NCI-H2171 (cell line): ENCODE data around the gene SYNE1.
A peak's percentile ranks its signal among the peaks of the same experiment; 100 is the strongest.

ENCODE experiments used
- DNase-seq: peaks from one replicate; lab custom pipeline; 2025; lab: John Stamatoyannopoulos, UW

Gene SYNE1

GRCh38 chr6:152273638-152274037 is 363.5 kb downstream of the SYNE1 start:
- no peak for DNase-seq

- no peak for DNase-seq
Observed at GRCh38 chr6:152273002-152273401, 364.2 kb downstream of the SYNE1 start.

GRCh38 chr6:152272486-152272885 is 364.7 kb downstream of the SYNE1 start:
- DNase-seq: no peak

- DNase-seq: peak; percentile 52
Observed at GRCh38 chr6:152271776-152272464, 365.2 kb downstream of the SYNE1 start.

GRCh38 chr6:152270301-152270925 is 366.7 kb downstream of the SYNE1 start:
- no peak for DNase-seq

- no peak for DNase-seq
Observed at GRCh38 chr6:152268846-152269442, 368.2 kb downstream of the SYNE1 start.

GRCh38 chr6:152267967-152268845 is 369.0 kb downstream of the SYNE1 start:
- peak; percentile 3 for DNase-seq

GRCh38 chr6:152265651-152266050 is 371.5 kb downstream of the SYNE1 start:
- DNase-seq: no peak

GRCh38 chr6:152263582-152263981 is 373.6 kb downstream of the SYNE1 start:
- no peak for DNase-seq

- DNase-seq: no peak
Observed at GRCh38 chr6:152261179-152261578, 376.0 kb downstream of the SYNE1 start.

GRCh38 chr6:152259234-152259633 is 377.9 kb downstream of the SYNE1 start:
- DNase-seq: no peak

GRCh38 chr6:152257581-152257980 is 379.6 kb downstream of the SYNE1 start:
- no peak for DNase-seq

GRCh38 chr6:152250127-152250526 is 387.0 kb downstream of the SYNE1 start:
- no peak for DNase-seq

- no peak for DNase-seq
Observed at GRCh38 chr6:152248980-152249379, 388.2 kb downstream of the SYNE1 start.

- no peak for DNase-seq
Observed at GRCh38 chr6:152246554-152247337, 390.4 kb downstream of the SYNE1 start.

- DNase-seq: no peak
Observed at GRCh38 chr6:152244998-152245630, 392.0 kb downstream of the SYNE1 start.

GRCh38 chr6:152241013-152241766 is 396.0 kb downstream of the SYNE1 start:
- DNase-seq: no peak

- DNase-seq: no peak
Observed at GRCh38 chr6:152240436-152240835, 396.7 kb downstream of the SYNE1 start.

GRCh38 chr6:152236370-152237097 is 400.6 kb downstream of the SYNE1 start:
- no peak for DNase-seq
